ENCODE data around the gene CNST.

DNA sequence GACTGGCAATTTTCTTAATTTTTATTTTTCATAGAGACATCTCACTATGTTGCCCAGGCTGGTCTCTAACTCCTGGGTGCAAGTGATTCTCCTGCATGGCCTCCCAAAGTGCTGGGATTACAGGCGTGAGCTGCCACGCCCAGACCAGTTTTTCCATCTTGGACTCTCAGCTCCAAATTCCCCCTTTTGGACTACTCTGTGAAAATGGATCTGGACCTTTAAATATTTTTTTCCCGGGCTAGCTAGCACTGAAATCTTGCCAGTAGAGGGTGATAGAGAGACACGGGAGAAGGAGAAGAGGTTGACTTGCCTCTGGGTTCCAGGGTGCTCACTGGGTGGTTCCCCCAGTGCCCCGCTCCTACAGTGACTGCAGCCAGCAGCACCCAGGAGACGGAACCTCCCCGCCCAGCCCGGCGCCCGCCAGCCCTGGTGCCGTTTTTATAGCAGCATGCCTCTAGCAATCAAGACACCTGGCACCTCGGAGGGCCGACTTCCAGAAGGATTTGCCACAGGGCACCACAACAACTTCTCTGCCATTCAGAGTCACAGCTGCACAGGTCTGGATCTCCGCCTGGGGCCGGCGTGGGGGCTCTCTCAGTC is 123.3 kb downstream of the CNST start:
- no peak for TF ChIP-seq EZH2 (IDR thresholded peaks at IDR 0.05; ENCODE audit: low read depth)
- TF ChIP-seq, protein P1, sequence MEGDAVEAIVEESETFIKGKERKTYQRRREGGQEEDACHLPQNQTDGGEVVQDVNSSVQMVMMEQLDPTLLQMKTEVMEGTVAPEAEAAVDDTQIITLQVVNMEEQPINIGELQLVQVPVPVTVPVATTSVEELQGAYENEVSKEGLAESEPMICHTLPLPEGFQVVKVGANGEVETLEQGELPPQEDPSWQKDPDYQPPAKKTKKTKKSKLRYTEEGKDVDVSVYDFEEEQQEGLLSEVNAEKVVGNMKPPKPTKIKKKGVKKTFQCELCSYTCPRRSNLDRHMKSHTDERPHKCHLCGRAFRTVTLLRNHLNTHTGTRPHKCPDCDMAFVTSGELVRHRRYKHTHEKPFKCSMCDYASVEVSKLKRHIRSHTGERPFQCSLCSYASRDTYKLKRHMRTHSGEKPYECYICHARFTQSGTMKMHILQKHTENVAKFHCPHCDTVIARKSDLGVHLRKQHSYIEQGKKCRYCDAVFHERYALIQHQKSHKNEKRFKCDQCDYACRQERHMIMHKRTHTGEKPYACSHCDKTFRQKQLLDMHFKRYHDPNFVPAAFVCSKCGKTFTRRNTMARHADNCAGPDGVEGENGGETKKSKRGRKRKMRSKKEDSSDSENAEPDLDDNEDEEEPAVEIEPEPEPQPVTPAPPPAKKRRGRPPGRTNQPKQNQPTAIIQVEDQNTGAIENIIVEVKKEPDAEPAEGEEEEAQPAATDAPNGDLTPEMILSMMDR (conservative IDR thresholded peaks at IDR 0.05), result peak; percentile 79

Measured in PC-9 (cell line).